OCI-LY3 (cell line): ENCODE results near the gene IL21.
A peak's percentile ranks its signal among the peaks of the same experiment; 100 is the strongest.

Source experiments
- H2AFZ ChIP-seq: fragments of 200-600, 300-600 bp; shearing (Covaris generic); 2 replicates; pipeline ENCODE4 v1.6.0; 2014; ENCODE audit warnings: antibody characterized with exemption, low read depth, low read length
- H3K27ac ChIP-seq: fragments of 200-600, 300-600 bp; sonication (generic); 2 replicates; pipeline ENCODE4 v1.5.1; 2014; ENCODE audit warnings: mild to moderate bottlenecking, low read length, moderate library complexity, mixed read lengths
- H3K27me3 ChIP-seq: fragments of 200-600, 300-600 bp; sonication (generic); 2 replicates; pipeline ENCODE4 v1.6.1; 2014; ENCODE audit warnings: low read depth, low read length, mixed read lengths
- H3K36me3 ChIP-seq: fragments of 200-600, 300-600 bp; sonication (generic); replicated peaks from 2 replicates; pipeline ENCODE3; 2014; ENCODE audit warnings: low read depth, low read length, mixed read lengths
- H3K4me1 ChIP-seq: fragments of 300-600, 200-600 bp; sonication (generic); 2 replicates; pipeline ENCODE4 v1.6.1; 2014; ENCODE audit warnings: low read length, mixed read lengths
- H3K4me2 ChIP-seq: fragments of 200-600, 300-600 bp; sonication (generic); 2 replicates; pipeline ENCODE4 v1.6.1; 2014; ENCODE audit warnings: low read length, mixed read lengths
- H3K4me3 ChIP-seq: fragments of 300-600, 200-600 bp; sonication (generic); 2 replicates; pipeline ENCODE4 v1.5.1; 2014; ENCODE audit warnings: antibody characterized with exemption, mild to moderate bottlenecking, low read length, moderate library complexity
- H3K79me2 ChIP-seq: fragments of 300-600, 200-600 bp; shearing (Covaris generic); 2 replicates; pipeline ENCODE4 v1.6.1; 2014; ENCODE audit warnings: mild to moderate bottlenecking, low read length, mixed read lengths
- H3K9ac ChIP-seq: fragments of 300-600, 200-600 bp; shearing (Covaris generic); 2 replicates; pipeline ENCODE4 v1.6.0; 2014; ENCODE audit warnings: mild to moderate bottlenecking, low read length, moderate library complexity
- H3K9me3 ChIP-seq: fragments of 200-600, 300-600 bp; shearing (Covaris generic); 2 replicates; pipeline ENCODE4 v1.6.1; 2014; ENCODE audit warnings: low read length, mixed read lengths; ENCODE audit not compliant: insufficient read depth
- H4K20me1 ChIP-seq: fragments of 200-600, 300-600 bp; sonication (generic); 2 replicates; pipeline ENCODE4 v1.6.1; 2016; ENCODE audit warnings: low read length, mixed read lengths; ENCODE audit not compliant: insufficient read depth
- EZH2phosphoT487 ChIP-seq: fragments of 200-600 bp; shearing (Covaris generic); IDR thresholded peaks from 2 replicates; pipeline ENCODE4 v1.6.1; 2018; ENCODE audit warnings: antibody characterized with exemption, mixed run types, low read depth
- TF ChIP-seq, protein P1 (sequence below): fragments of 200-600, 300-600 bp; sonication (generic); IDR thresholded peaks from 2 replicates; pipeline ENCODE4 v1.5.1; 2014; ENCODE audit warnings: antibody characterized with exemption, low read length, low read depth

Gene IL21

GRCh38 chr4:122584519-122584918, 36.3 kb downstream of the IL21 start:
- TF ChIP-seq EZH2phosphoT487: no peak
- TF ChIP-seq, protein P1, sequence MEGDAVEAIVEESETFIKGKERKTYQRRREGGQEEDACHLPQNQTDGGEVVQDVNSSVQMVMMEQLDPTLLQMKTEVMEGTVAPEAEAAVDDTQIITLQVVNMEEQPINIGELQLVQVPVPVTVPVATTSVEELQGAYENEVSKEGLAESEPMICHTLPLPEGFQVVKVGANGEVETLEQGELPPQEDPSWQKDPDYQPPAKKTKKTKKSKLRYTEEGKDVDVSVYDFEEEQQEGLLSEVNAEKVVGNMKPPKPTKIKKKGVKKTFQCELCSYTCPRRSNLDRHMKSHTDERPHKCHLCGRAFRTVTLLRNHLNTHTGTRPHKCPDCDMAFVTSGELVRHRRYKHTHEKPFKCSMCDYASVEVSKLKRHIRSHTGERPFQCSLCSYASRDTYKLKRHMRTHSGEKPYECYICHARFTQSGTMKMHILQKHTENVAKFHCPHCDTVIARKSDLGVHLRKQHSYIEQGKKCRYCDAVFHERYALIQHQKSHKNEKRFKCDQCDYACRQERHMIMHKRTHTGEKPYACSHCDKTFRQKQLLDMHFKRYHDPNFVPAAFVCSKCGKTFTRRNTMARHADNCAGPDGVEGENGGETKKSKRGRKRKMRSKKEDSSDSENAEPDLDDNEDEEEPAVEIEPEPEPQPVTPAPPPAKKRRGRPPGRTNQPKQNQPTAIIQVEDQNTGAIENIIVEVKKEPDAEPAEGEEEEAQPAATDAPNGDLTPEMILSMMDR: no peak
- no peak overlapping the region for H3K4me3 ChIP-seq
- no peaks in the 10 kb centered on the region for H3K9me3 ChIP-seq
- H3K27ac ChIP-seq: no peak overlapping the region
- H2AFZ ChIP-seq: peak overlapping the region; percentile 45
- H3K79me2 ChIP-seq: no peaks in the 10 kb centered on the region
- H3K4me1 ChIP-seq: no peaks in the 10 kb centered on the region
- no peaks in the 10 kb centered on the region for H3K27me3 ChIP-seq
- H4K20me1 ChIP-seq: no peaks in the 10 kb centered on the region
- H3K36me3 ChIP-seq: no peaks in the 10 kb centered on the region
- no peak overlapping the region for H3K9ac ChIP-seq
- H3K4me2 ChIP-seq: no peak overlapping the region

DNA sequence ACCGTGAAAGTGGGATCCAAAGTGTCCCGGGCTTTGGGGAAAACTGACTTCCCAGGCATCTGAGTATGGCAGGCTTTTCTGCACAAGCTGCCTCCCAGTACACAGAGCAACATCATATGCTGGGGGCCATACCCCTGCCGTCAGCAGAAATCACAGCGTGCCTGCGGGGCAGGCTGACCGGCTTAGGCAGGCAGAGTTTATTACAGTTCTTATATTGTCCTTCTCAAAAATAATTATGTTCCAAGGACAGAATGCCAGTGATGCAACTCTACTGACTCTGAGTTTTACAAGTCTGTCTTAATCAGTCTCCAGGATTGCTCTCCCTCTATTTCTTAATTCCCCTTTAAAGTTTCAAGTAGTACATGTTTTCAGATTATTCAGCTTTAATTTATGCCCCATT, 37.0 kb downstream of the IL21 start:
- Histone ChIP-seq H3K4me1 (peaks cover under 1% of the 10 kb centered on the region), H3K79me2 (no peaks in the 10 kb centered on the region), H2AFZ (no peak overlapping the region), H3K36me3 (no peaks in the 10 kb centered on the region), H3K27ac (no peak overlapping the region), H3K9ac (no peak overlapping the region), H3K9me3 (no peaks in the 10 kb centered on the region), H3K4me3 (no peak overlapping the region), H3K27me3 (no peaks in the 10 kb centered on the region), H4K20me1 (no peaks in the 10 kb centered on the region), H3K4me2 (no peak overlapping the region)
- TF ChIP-seq, protein P1: no peak
- no peak for TF ChIP-seq EZH2phosphoT487

- Histone ChIP-seq H3K9me3 (no peaks in the 10 kb centered on the region), H3K4me1 (peaks cover 20% of the 10 kb centered on the region), H3K27me3 (no peaks in the 10 kb centered on the region), H3K27ac (no peak overlapping the region), H3K4me3 (peak overlapping the region; percentile 68), H4K20me1 (no peaks in the 10 kb centered on the region), H3K79me2 (no peaks in the 10 kb centered on the region), H3K36me3 (no peaks in the 10 kb centered on the region), H2AFZ (peak overlapping the region; percentile 97), H3K4me2 (peak overlapping the region; percentile 80), H3K9ac (peak overlapping the region; percentile 34)
- TF ChIP-seq EZH2phosphoT487: no peak
- TF ChIP-seq, protein P1: peak; percentile 68
These were observed 42.8 kb downstream of the IL21 start for GRCh38 chr4:122577808-122578781.

DNA sequence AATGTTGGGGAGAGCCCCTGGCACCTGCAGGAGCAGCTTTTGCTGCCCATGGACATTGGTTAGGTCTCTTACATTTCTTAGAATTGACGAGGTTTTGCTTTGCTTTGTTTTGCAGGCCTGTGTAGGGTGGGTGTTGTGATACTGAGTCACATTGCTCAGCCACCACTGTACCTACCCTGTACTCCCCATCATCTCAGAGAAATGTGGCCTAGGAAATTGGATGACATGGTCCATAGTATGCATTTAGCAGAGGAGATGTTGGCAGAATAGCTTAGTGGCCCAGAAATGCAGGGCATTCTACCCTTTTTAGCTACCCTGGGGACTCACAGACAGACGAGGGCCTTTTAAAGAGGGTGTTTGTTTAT, 43.7 kb downstream of the IL21 start:
- H3K79me2 ChIP-seq: no peaks in the 10 kb centered on the region
- no peak overlapping the region for H3K4me2 ChIP-seq
- no peaks in the 10 kb centered on the region for H3K27me3 ChIP-seq
- peak overlapping the region; percentile 51; the same call in 1 of the 2 replicates for H2AFZ ChIP-seq
- no peaks in the 10 kb centered on the region for H4K20me1 ChIP-seq
- peaks cover 20% of the 10 kb centered on the region for H3K4me1 ChIP-seq
- no peak overlapping the region for H3K27ac ChIP-seq
- no peaks in the 10 kb centered on the region for H3K36me3 ChIP-seq
- H3K9me3 ChIP-seq: no peaks in the 10 kb centered on the region
- no peak overlapping the region for H3K4me3 ChIP-seq
- no peak overlapping the region for H3K9ac ChIP-seq
- TF ChIP-seq, protein P1: no peak
- TF ChIP-seq EZH2phosphoT487: no peak
